Lower leg skin (tissue), 4 donors: ENCODE data around the gene FBXL15. TPM values are rescaled to one million over a fixed set of nuclear protein-coding genes. Genes with fewer than 3 reads are reported as not detected.
"Not testable (repeated sequence)": the region's sequence is repeated elsewhere in the genome, so short reads cannot be mapped to it uniquely, and the experiment has no call there.

Experiments used
- DNase-seq, 2 donors: peaks; one replicate each; pipeline ENCODE4 v3.0.0-alpha.2; 2019; ENCODE audit warnings: low spot score in 2 of 2
- H3K4me3 ChIP-seq: fragments of 200-600 bp; sonication (generic); 2 replicates; pipeline ENCODE4 v1.5.1; 2017; ENCODE audit warnings: mild to moderate bottlenecking, low read depth; ENCODE audit not compliant: poor library complexity, severe bottlenecking
- POLR2A ChIP-seq, 2 donors: fragments of 450-650 bp; IDR thresholded peaks; one replicate each; pipeline ENCODE4 v1.6.1; 2016 to 2017; ENCODE audit warnings: antibody characterized with exemption in 2 of 2, mild to moderate bottlenecking in 1 of 2, moderate library complexity in 1 of 2
- WGBS, 2 donors: methylation state at CpG; one replicate each; pipeline ENCODE4 v1.1.5; 2018; 5-methylcytosine and 5-hydroxymethylcytosine counted together
- intact Hi-C: fragments of 100-400 bp; cut with DNase I; formaldehyde crosslinking; loops from one replicate; pipeline ENCODE4 v1.15.0; 2023; ENCODE audit warnings: low total_unique reads
- total RNA-seq, 4 donors: library from RNA; depleted of rRNA; stranded (reverse); fragments of >200 nt; gene quantifications; one replicate each; pipeline ENCODE4 v1.1.0, GENCODE V29; 2016
- TF ChIP-seq, protein P1 (sequence below), 3 donors: fragments of 450-650 bp; IDR thresholded peaks; one replicate each; pipeline ENCODE4 v1.5.1; 2016; ENCODE audit warnings: antibody characterized with exemption in 3 of 3, mild to moderate bottlenecking in 3 of 3, moderate library complexity in 2 of 3

Gene FBXL15
- total RNA-seq, 4 donors from 2014 or later: 18.2 to 25.3 (median 19.1) TPM

DNA sequence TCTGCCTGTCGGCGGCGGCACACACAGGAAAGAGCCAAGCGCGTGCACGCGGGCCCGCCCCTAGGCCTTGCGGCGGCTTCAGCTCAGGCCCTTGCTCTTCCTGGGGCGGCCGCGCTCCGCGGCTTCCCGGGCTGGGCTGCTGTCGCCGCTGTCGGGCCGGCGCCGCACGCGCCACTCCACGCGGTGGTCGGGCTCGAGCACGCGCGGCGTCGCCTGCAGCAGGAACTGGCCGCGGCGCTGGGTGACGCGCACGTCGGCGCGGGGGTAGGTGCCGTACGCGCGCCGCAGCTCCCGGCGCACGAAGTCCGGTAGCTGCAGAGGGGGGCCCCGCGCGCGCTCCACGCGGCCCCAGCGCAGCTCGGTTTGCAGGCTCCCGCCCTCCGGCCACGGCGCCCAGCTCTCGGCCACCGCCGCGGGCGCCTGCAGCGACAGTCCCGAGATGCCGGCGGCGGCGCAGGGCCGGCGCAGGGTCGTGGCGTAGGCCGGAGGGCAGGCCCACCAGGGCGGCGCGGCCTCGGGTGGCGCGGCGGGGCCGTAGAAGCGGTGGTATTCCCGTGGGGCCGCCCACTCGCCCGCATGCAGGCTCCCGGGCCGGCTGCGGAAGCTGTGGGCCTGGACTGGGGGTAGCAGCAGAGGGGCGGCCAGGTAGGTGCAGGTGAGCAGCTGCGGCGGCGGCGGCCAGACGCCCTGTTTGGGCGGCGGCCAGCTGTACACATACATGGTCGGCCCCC lies 29.9 kb downstream of the FBXL15 start:
- 0 to 1% methylated on average over 5 to 46 of the region's 104 CpGs for WGBS, 2 donors
- peak; percentile 51 to 94 for DNase-seq

GRCh38 chr10:102451105-102451969 lies 30.7 kb downstream of the FBXL15 start, which contains the start of gene C10orf95:
TSS of gene C10orf95 (minus strand) at chr10:102451543. CDS start at chr10:102451093, 450 bp downstream.
- peak in 1 of 2 donors; percentile 84 for DNase-seq
- H3K4me3 ChIP-seq: peak within 1 kb of the TSS; percentile 79
- 22 to 28% methylated on average over 19 to 28 of the region's 28 CpGs for WGBS, 2 donors
- intact Hi-C loops: no loop called here
- TF ChIP-seq, protein P1, sequence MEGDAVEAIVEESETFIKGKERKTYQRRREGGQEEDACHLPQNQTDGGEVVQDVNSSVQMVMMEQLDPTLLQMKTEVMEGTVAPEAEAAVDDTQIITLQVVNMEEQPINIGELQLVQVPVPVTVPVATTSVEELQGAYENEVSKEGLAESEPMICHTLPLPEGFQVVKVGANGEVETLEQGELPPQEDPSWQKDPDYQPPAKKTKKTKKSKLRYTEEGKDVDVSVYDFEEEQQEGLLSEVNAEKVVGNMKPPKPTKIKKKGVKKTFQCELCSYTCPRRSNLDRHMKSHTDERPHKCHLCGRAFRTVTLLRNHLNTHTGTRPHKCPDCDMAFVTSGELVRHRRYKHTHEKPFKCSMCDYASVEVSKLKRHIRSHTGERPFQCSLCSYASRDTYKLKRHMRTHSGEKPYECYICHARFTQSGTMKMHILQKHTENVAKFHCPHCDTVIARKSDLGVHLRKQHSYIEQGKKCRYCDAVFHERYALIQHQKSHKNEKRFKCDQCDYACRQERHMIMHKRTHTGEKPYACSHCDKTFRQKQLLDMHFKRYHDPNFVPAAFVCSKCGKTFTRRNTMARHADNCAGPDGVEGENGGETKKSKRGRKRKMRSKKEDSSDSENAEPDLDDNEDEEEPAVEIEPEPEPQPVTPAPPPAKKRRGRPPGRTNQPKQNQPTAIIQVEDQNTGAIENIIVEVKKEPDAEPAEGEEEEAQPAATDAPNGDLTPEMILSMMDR (IDR thresholded peaks at IDR 0.05): no peak
- no peak for TF ChIP-seq POLR2A (IDR thresholded peaks at IDR 0.05)

More for the DNA sequence above, 29.9 kb downstream of the FBXL15 start:
- intact Hi-C loops: no loop called here
- H3K4me3 ChIP-seq: peak overlapping the region; percentile 79
- TF ChIP-seq POLR2A (IDR thresholded peaks at IDR 0.05): peak in 1 of 2 donors; percentile 6
- TF ChIP-seq, protein P1 (IDR thresholded peaks at IDR 0.05): no peak

DNA sequence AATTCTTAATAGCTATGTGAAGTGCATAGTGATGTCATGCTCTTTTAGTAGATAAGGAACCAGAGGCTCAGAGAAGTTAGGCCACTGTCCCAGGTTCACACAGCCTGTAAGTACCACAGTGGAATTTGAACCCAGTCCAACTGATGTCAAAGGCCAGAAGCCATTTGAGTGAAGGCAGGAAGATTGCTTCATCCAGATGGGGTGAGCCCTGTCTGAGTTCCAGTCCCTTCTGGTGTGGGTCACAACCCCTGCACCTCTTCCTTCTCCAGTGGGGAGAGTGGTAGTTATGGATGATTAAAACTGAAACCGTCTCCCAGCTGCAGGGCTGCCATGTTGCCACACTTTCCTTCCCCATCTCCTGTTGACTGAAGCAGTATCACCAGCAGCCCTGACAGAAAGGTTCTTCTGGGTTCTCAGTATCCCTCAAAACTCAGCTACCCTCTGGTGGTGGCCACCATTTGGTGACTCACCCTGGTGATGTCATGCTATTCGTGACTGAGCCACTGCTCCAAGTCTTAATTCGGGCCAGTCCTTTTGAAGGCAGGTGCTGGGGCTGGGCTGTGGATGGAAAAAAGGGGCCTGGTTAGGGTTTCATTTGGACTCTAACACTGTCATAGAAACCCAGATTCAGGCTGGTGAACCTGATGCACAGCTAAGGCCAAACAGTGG lies 32.2 kb downstream of the FBXL15 start:
- H3K4me3 ChIP-seq: no peak overlapping the region
- 38 to 40% methylated on average over 3 of the region's 3 CpGs for WGBS, 2 donors
- DNase-seq: peak in 1 of 2 donors; percentile 85
- TF ChIP-seq POLR2A (IDR thresholded peaks at IDR 0.05): no peak
- TF ChIP-seq, protein P1 (IDR thresholded peaks at IDR 0.05): no peak
- intact Hi-C loops: no loop called here

DNA sequence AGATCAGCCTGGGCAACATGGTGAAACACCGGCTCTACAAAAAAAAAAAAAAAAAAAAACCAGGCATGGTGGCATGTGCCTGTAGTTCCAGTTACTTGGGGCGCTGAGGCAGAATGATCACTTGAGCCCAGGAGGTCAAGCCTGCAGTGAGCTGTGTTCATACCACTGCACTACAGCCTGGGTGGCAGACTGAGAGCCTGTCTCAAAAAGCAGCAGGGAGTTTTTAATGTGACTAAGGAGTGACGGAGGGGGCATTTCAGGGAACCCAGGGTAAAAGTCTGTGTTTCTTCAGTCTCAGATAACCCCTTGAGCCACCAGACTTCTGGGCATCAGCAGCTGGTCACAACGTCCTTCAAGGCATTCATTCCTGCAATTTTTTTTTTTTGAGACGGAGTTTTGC lies 32.9 kb downstream of the FBXL15 start:
- TF ChIP-seq POLR2A (IDR thresholded peaks at IDR 0.05): no peak
- TF ChIP-seq, protein P1 (IDR thresholded peaks at IDR 0.05): no peak
- 88 to 92% methylated on average over 5 of the region's 5 CpGs for WGBS, 2 donors
- DNase-seq: no peak
- H3K4me3 ChIP-seq: no peak overlapping the region
- intact Hi-C loops: no loop called here

DNA sequence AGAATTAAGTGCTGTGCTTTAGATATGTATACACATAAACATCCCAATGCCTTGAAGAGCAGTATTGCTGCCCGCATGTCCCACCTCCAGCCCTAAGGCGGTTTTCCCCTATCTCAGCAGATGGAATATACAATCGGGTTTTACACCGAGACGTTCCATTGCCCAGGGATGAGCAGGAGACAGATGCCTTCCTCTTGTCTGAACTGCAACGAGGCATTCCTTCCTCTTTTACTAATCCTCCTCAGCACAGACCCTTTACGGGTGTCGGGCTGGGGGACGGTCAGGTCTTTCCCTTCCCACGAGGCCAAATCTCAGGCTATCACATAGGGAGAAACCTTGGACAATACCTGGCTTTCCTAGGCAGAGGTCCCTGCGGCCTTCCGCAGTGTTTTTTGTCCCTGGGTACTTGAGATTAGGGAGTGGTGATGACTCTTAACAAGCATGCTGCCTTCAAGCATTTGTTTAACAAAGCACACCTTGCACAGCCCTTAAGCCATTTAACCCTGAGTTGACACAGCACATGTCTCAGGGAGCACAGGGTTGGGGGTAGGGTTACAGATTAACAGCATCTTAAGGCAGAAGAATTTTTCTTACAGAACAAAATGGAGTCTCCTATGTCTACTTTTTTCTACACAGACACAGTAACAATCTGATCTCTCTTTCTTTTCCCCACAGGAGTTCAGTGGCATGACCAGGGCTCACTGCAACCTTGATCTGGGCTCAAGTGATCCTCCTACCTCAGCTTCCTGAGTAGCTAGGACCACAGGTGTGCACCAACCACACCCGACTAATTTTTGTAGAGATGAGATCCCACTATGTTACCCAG lies 34.2 kb downstream of the FBXL15 start:
- WGBS, 2 donors: 76 to 81% methylated on average over 13 of the region's 13 CpGs

More for the DNA sequence above, 34.2 kb downstream of the FBXL15 start:
- H3K4me3 ChIP-seq, intact Hi-C loops, DNase-seq: not testable (repeated sequence)
